ENCODE data around the gene ITGAX.

- TF ChIP-seq POLR2A (IDR thresholded peaks at IDR 0.05; ENCODE audit: low read depth, low read length) (no peak), POLR2AphosphoS5 (IDR thresholded peaks at IDR 0.05; ENCODE audit: low read depth, low read length) (no peak)
Measured at GRCh38 chr16:31407406-31407805, 52.4 kb downstream of the ITGAX start.

Data from GM12892 (cell line).